ENCODE data around the gene JSRP1.

Gene JSRP1

DNA sequence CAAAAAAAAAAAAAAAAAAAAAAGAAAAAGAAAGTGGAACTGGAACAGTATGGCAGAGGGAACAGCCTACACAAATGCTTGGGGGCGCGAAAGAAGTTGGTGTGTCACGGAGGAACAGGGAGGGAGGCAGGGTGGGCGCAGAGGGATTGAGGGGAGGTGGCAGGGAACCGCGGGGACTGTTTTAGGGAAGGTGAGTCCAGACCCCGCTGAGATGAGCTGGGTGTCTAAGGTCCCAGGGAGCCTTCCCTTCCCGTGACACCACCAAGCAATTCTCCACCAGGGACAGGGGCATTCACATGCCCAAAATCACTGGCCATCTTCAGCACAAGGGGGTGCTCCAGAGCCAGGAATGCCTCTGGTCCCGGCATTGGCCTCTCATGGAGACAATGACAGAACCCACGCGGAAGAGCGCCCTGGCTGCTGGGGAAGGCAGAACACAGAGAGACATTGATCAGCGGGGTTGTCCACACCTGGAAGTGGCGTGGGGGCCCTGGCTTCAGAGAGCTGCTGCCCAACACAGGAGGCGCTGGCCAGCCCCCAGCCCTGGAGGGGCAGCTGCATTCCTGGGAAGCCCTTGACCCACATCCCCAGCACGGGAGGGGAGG is 18.8 kb upstream of the JSRP1 start (continued):
- TF ChIP-seq ZNF621 (tag by site-specific recombination; IDR thresholded peaks at IDR 0.05) (no peak), ZNF529 (tag by site-specific recombination; IDR thresholded peaks at IDR 0.05; ENCODE audit: insufficient replicate concordance) (no peak), SCRT2 (tag by site-specific recombination; IDR thresholded peaks at IDR 0.05) (no peak), KLF16 (tag by site-specific recombination; IDR thresholded peaks at IDR 0.05) (no peak), KLF8 (tag by site-specific recombination; IDR thresholded peaks at IDR 0.05) (peak; percentile 80), ZNF132 (tag by site-specific recombination; IDR thresholded peaks at IDR 0.05; ENCODE audit: borderline replicate concordance) (no peak), ZNF354C (tag by site-specific recombination; IDR thresholded peaks at IDR 0.05; ENCODE audit: borderline replicate concordance, low read depth) (no peak), ZNF48 (tag by site-specific recombination; IDR thresholded peaks at IDR 0.05) (no peak), ZNF560 (tag by site-specific recombination; IDR thresholded peaks at IDR 0.05; ENCODE audit: borderline replicate concordance) (no peak), ZNF184 (tag by site-specific recombination; IDR thresholded peaks at IDR 0.05) (no peak), IKZF3 (tag by site-specific recombination; IDR thresholded peaks at IDR 0.05) (peak; percentile 81), ZNF76 (tag by site-specific recombination; IDR thresholded peaks at IDR 0.05; ENCODE audit: borderline replicate concordance, low read depth) (peak; percentile 49; the same call in 1 of the 2 replicates), ZNF501 (tag by site-specific recombination; IDR thresholded peaks at IDR 0.05) (no peak), ZNF138 (tag by site-specific recombination; IDR thresholded peaks at IDR 0.05; ENCODE audit: borderline replicate concordance) (no peak), ZNF776 (tag by site-specific recombination; IDR thresholded peaks at IDR 0.05; ENCODE audit: borderline replicate concordance) (no peak), GLI2 (tag by site-specific recombination; IDR thresholded peaks at IDR 0.05; ENCODE audit: borderline replicate concordance, low read depth) (no peak), GLIS2 (tag by site-specific recombination; IDR thresholded peaks at IDR 0.05) (peak; percentile 54), ZNF514 (tag by site-specific recombination; IDR thresholded peaks at IDR 0.05) (no peak), OVOL3 (tag by site-specific recombination; IDR thresholded peaks at IDR 0.05) (no peak), ZSCAN30 (tag by site-specific recombination; IDR thresholded peaks at IDR 0.05) (no peak), KLF7 (tag by site-specific recombination; IDR thresholded peaks at IDR 0.05; ENCODE audit: borderline replicate concordance) (no peak), ZNF624 (tag by site-specific recombination; IDR thresholded peaks at IDR 0.05) (no peak), ZNF623 (tag by site-specific recombination; IDR thresholded peaks at IDR 0.05) (no peak), BCL11B (tag by site-specific recombination; IDR thresholded peaks at IDR 0.05; ENCODE audit: low read depth) (peak; percentile 61; the same call in 1 of the 2 replicates), ZNF133 (tag by site-specific recombination; IDR thresholded peaks at IDR 0.05) (no peak), ZNF114 (tag by site-specific recombination; IDR thresholded peaks at IDR 0.05) (no peak)
- TF ChIP-seq, protein P1, sequence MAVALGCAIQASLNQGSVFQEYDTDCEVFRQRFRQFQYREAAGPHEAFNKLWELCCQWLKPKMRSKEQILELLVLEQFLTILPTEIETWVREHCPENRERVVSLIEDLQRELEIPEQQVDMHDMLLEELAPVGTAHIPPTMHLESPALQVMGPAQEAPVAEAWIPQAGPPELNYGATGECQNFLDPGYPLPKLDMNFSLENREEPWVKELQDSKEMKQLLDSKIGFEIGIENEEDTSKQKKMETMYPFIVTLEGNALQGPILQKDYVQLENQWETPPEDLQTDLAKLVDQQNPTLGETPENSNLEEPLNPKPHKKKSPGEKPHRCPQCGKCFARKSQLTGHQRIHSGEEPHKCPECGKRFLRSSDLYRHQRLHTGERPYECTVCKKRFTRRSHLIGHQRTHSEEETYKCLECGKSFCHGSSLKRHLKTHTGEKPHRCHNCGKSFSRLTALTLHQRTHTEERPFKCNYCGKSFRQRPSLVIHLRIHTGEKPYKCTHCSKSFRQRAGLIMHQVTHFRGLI (tag by site-specific recombination; IDR thresholded peaks at IDR 0.05), result no peak
- TF ChIP-seq, protein P2, sequence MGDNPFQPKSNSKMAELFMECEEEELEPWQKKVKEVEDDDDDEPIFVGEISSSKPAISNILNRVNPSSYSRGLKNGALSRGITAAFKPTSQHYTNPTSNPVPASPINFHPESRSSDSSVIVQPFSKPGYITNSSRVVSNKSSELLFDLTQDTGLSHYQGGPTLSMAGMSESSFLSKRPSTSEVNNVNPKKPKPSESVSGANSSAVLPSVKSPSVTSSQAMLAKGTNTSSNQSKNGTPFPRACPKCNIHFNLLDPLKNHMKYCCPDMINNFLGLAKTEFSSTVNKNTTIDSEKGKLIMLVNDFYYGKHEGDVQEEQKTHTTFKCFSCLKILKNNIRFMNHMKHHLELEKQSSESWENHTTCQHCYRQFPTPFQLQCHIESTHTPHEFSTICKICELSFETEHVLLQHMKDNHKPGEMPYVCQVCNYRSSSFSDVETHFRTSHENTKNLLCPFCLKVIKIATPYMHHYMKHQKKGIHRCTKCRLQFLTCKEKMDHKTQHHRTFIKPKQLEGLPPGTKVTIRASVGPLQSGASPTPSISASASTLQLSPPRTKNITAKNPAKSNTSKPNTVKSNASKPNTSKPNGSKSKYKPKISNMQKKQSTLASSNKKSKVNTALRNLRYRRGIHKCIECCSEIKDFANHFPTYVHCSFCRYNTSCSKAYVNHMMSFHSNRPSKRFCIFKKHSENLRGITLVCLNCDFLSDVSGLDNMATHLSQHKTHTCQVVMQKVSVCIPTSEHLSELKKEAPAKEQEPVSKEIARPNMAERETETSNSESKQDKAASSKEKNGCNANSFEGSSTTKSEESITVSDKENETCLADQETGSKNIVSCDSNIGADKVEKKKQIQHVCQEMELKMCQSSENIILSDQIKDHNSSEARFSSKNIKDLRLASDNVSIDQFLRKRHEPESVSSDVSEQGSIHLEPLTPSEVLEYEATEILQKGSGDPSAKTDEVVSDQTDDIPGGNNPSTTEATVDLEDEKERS (tag by site-specific recombination; IDR thresholded peaks at IDR 0.05), result no peak
- TF ChIP-seq, protein P3, sequence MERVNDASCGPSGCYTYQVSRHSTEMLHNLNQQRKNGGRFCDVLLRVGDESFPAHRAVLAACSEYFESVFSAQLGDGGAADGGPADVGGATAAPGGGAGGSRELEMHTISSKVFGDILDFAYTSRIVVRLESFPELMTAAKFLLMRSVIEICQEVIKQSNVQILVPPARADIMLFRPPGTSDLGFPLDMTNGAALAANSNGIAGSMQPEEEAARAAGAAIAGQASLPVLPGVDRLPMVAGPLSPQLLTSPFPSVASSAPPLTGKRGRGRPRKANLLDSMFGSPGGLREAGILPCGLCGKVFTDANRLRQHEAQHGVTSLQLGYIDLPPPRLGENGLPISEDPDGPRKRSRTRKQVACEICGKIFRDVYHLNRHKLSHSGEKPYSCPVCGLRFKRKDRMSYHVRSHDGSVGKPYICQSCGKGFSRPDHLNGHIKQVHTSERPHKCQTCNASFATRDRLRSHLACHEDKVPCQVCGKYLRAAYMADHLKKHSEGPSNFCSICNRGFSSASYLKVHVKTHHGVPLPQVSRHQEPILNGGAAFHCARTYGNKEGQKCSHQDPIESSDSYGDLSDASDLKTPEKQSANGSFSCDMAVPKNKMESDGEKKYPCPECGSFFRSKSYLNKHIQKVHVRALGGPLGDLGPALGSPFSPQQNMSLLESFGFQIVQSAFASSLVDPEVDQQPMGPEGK (tag by site-specific recombination; IDR thresholded peaks at IDR 0.05), result no peak; the same call in 1 of the 2 replicates
- TF ChIP-seq, protein P4, sequence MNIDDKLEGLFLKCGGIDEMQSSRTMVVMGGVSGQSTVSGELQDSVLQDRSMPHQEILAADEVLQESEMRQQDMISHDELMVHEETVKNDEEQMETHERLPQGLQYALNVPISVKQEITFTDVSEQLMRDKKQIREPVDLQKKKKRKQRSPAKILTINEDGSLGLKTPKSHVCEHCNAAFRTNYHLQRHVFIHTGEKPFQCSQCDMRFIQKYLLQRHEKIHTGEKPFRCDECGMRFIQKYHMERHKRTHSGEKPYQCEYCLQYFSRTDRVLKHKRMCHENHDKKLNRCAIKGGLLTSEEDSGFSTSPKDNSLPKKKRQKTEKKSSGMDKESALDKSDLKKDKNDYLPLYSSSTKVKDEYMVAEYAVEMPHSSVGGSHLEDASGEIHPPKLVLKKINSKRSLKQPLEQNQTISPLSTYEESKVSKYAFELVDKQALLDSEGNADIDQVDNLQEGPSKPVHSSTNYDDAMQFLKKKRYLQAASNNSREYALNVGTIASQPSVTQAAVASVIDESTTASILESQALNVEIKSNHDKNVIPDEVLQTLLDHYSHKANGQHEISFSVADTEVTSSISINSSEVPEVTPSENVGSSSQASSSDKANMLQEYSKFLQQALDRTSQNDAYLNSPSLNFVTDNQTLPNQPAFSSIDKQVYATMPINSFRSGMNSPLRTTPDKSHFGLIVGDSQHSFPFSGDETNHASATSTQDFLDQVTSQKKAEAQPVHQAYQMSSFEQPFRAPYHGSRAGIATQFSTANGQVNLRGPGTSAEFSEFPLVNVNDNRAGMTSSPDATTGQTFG (tag by site-specific recombination; IDR thresholded peaks at IDR 0.05; ENCODE audit: borderline replicate concordance), result no peak
- TF ChIP-seq, protein P5, sequence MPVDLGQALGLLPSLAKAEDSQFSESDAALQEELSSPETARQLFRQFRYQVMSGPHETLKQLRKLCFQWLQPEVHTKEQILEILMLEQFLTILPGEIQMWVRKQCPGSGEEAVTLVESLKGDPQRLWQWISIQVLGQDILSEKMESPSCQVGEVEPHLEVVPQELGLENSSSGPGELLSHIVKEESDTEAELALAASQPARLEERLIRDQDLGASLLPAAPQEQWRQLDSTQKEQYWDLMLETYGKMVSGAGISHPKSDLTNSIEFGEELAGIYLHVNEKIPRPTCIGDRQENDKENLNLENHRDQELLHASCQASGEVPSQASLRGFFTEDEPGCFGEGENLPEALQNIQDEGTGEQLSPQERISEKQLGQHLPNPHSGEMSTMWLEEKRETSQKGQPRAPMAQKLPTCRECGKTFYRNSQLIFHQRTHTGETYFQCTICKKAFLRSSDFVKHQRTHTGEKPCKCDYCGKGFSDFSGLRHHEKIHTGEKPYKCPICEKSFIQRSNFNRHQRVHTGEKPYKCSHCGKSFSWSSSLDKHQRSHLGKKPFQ (tag by site-specific recombination; IDR thresholded peaks at IDR 0.05), result no peak

Data from HEK293 (cell line).